H1 (cell line): ENCODE measurements around the gene MGAT4D. TPM values are rescaled to one million over a fixed set of nuclear protein-coding genes. Genes with fewer than 3 reads are reported as not detected.
"Not testable (repeated sequence)": the region's sequence is repeated elsewhere in the genome, so short reads cannot be mapped to it uniquely, and the experiment has no call there.

Experiments used
- CTCF ChIA-PET: fragments of 300-600 bp; sonication (Branson Sonifier 250); formaldehyde crosslinking; loops from one replicate; lab custom pipeline; 2021; ENCODE audit not compliant: partially characterized antibody; lab: Charles Lee
- POLR2A ChIA-PET: fragments of 300-600 bp; sonication (Branson Sonifier 250); formaldehyde crosslinking; loops from one replicate; lab custom pipeline; 2021; ENCODE audit warnings: inconsistent platforms; ENCODE audit not compliant: partially characterized antibody; lab: Charles Lee
- DNase-seq, 2 experiments: peaks; one replicate each; pipeline versions ENCODE4 v3.0.0 to v3.0.0-alpha.2; 2010 to 2022; ENCODE audit warnings: low spot score in 2 of 2, low read depth in 1 of 2, mixed read lengths in 1 of 2
- FAIRE-seq: peaks from 2 replicates; lab custom pipeline; 2011; peaks lifted over from hg19 to GRCh38; lab: Jason Lieb, UNC
- H2AFZ ChIP-seq: 2 replicates; pipeline ENCODE4 v1.8.1; 2012; ENCODE audit warnings: low read length, inconsistent platforms
- H2AK5ac ChIP-seq: 2 replicates; pipeline ENCODE4 v1.6.1; 2013; ENCODE audit warnings: low read depth, low read length
- H2BK120ac ChIP-seq: replicated peaks from 2 replicates; pipeline ENCODE3; 2013; ENCODE audit warnings: low read depth, low read length, inconsistent platforms
- H2BK12ac ChIP-seq: 2 replicates; pipeline ENCODE4 v1.6.1; 2013; ENCODE audit warnings: low read depth, low read length
- H2BK15ac ChIP-seq: 2 replicates; pipeline ENCODE4 v1.6.1; 2013; ENCODE audit warnings: low read length
- H2BK20ac ChIP-seq: 2 replicates; pipeline ENCODE4 v1.6.1; 2013; ENCODE audit warnings: low read length
- H2BK5ac ChIP-seq: 2 replicates; pipeline ENCODE4 v1.6.1; 2013; ENCODE audit warnings: low read depth, low read length
- H3K14ac ChIP-seq: 2 replicates; pipeline ENCODE4 v1.6.1; 2013; ENCODE audit warnings: inconsistent platforms; ENCODE audit not compliant: insufficient read length
- H3K18ac ChIP-seq: 2 replicates; pipeline ENCODE4 v1.6.1; 2013; ENCODE audit warnings: low read length; ENCODE audit errors: extremely low read depth
- H3K23ac ChIP-seq: 2 replicates; pipeline ENCODE4 v1.6.1; 2013; ENCODE audit warnings: inconsistent platforms; ENCODE audit not compliant: insufficient read length
- H3K23me2 ChIP-seq: 2 replicates; pipeline ENCODE4 v1.6.1; 2013; ENCODE audit warnings: low read depth, low read length
- H3K27ac ChIP-seq: 2 replicates; pipeline ENCODE4 v1.6.1; 2011; ENCODE audit warnings: low read depth, low read length, inconsistent platforms
- H3K27me3 ChIP-seq, 4 experiments: replicated peaks in 1 of 4; 1 replicate in 1 of 4; 2 replicates in 3 of 4; pipeline versions ENCODE4 v1.6.1 to v1.8.1; 2011 to 2013; ENCODE audit warnings: low read length in 3 of 4, mild to moderate bottlenecking in 3 of 4, inconsistent platforms in 2 of 4, mixed read lengths in 2 of 4, moderate library complexity in 1 of 4; ENCODE audit not compliant: control insufficient read depth in 3 of 4, insufficient read depth in 3 of 4; ENCODE audit errors: extremely low read depth in 1 of 4
- H3K36me3 ChIP-seq, 4 experiments: 2 replicates each; pipeline versions ENCODE4 v1.6.1 to v1.8.1; 2011 to 2013; ENCODE audit warnings: mild to moderate bottlenecking in 4 of 4, low read length in 3 of 4, moderate library complexity in 2 of 4, control low read depth in 1 of 4, inconsistent platforms in 1 of 4; ENCODE audit not compliant: insufficient read depth in 4 of 4, control insufficient read depth in 2 of 4
- H3K4ac ChIP-seq: replicated peaks from 2 replicates; pipeline ENCODE3; 2013; ENCODE audit warnings: low read length, low read depth, mixed read lengths, inconsistent platforms; ENCODE audit not compliant: insufficient read length
- H3K4me1 ChIP-seq, 4 experiments: replicated peaks in 1 of 4; 1 replicate in 1 of 4; 2 replicates in 3 of 4; pipeline versions ENCODE4 v1.6.1 to v1.8.1; 2011 to 2013; ENCODE audit warnings: low read length in 3 of 4, inconsistent platforms in 2 of 4, mixed read lengths in 1 of 4; ENCODE audit not compliant: insufficient read depth in 4 of 4, control insufficient read depth in 3 of 4
- H3K4me2 ChIP-seq, 2 experiments: 2 replicates each; pipeline versions ENCODE4 v1.6.1 to v1.8.1; 2011 to 2013; ENCODE audit warnings: low read depth in 2 of 2, low read length in 2 of 2, control low read depth in 1 of 2, inconsistent platforms in 1 of 2, mild to moderate bottlenecking in 1 of 2; ENCODE audit not compliant: insufficient read depth in 1 of 2
- H3K4me3 ChIP-seq, 4 experiments: fragments of 200-600, 300-600 bp in 1 of 4; sonication (generic), shearing (Covaris generic), sonication (Bioruptor Twin) in 1 of 4; 2 replicates each; pipeline versions ENCODE4 v1.5.1 to v1.8.1; 2011 to 2016; ENCODE audit warnings: low read length in 4 of 4, low read depth in 3 of 4, control low read depth in 2 of 4, inconsistent platforms in 2 of 4, mild to moderate bottlenecking in 2 of 4, mixed read lengths in 1 of 4, moderate library complexity in 1 of 4; ENCODE audit not compliant: insufficient read depth in 2 of 4; ENCODE audit errors: extremely low read depth in 1 of 4
- H3K56ac ChIP-seq: replicated peaks from 2 replicates; pipeline ENCODE3; 2013; ENCODE audit warnings: low read depth, mild to moderate bottlenecking, mixed read lengths, low read length, inconsistent platforms; ENCODE audit not compliant: insufficient read length
- H3K79me1 ChIP-seq: 2 replicates; pipeline ENCODE4 v1.6.1; 2013; ENCODE audit warnings: low read depth, low read length, control low read depth
- H3K79me2 ChIP-seq, 2 experiments: 2 replicates each; pipeline versions ENCODE4 v1.6.1 to v1.8.1; 2012 to 2013; ENCODE audit warnings: low read length in 2 of 2, mild to moderate bottlenecking in 2 of 2, inconsistent platforms in 1 of 2; ENCODE audit not compliant: insufficient read depth in 2 of 2, control insufficient read depth in 1 of 2
- H3K9ac ChIP-seq, 4 experiments: replicated peaks in 1 of 4; 1 replicate in 1 of 4; 2 replicates in 3 of 4; pipeline versions ENCODE4 v1.6.1 to v1.8.1; 2011 to 2013; ENCODE audit warnings: low read depth in 3 of 4, low read length in 3 of 4, control low read depth in 2 of 4, mild to moderate bottlenecking in 2 of 4, moderate library complexity in 2 of 4, inconsistent platforms in 1 of 4; ENCODE audit errors: extremely low read depth in 1 of 4
- H3K9me3 ChIP-seq, 2 experiments: 2 replicates each; pipeline versions ENCODE4 v1.6.1 to v1.8.1; 2012 to 2013; ENCODE audit warnings: mild to moderate bottlenecking in 2 of 2, moderate library complexity in 2 of 2, control low read depth in 1 of 2, inconsistent platforms in 1 of 2, low read depth in 1 of 2, low read length in 1 of 2, mixed read lengths in 1 of 2; ENCODE audit not compliant: insufficient read depth in 2 of 2
- H4K20me1 ChIP-seq, 2 experiments: replicated peaks in 1 of 2; 2 replicates each; pipeline versions ENCODE3 to v1.8.1; 2011 to 2013; ENCODE audit warnings: inconsistent platforms in 2 of 2, low read length in 2 of 2, mild to moderate bottlenecking in 1 of 2; ENCODE audit not compliant: insufficient read depth in 2 of 2, control insufficient read depth in 1 of 2
- H4K5ac ChIP-seq: 2 replicates; pipeline ENCODE4 v1.6.1; 2013; ENCODE audit warnings: low read length, low read depth, mixed read lengths, inconsistent platforms; ENCODE audit not compliant: insufficient read length
- H4K8ac ChIP-seq: 2 replicates; pipeline ENCODE4 v1.8.0; 2013; ENCODE audit warnings: mild to moderate bottlenecking, moderate library complexity, low read length, inconsistent platforms; ENCODE audit not compliant: insufficient read depth; ENCODE audit errors: extremely low read depth
- H4K91ac ChIP-seq: replicated peaks from 2 replicates; pipeline ENCODE3; 2013; ENCODE audit warnings: low read length, mixed read lengths, inconsistent platforms; ENCODE audit not compliant: insufficient read length
- WGBS, 2 experiments: shearing (Covaris generic) in 1 of 2; methylation state at CpG; one replicate each; pipeline versions ENCODE4 v1.1.6 to v1.1.7; 2013 to 2015; ENCODE audit warnings: low lambda C conversion rate in 2 of 2, mixed read lengths in 2 of 2, inconsistent platforms in 1 of 2, low coverage in 1 of 2, missing lambda C conversion rate in 1 of 2; ENCODE audit not compliant: insufficient replicate concordance in 2 of 2, insufficient coverage in 1 of 2, insufficient read length in 1 of 2; ENCODE audit errors: extremely low coverage in 1 of 2, missing lambda C conversion rate in 1 of 2; 5-methylcytosine and 5-hydroxymethylcytosine counted together
- polyA plus RNA-seq, 7 experiments: library from polyadenylated mRNA; depleted of rRNA in 3 of 7; stranded (reverse) in 5 of 7; unstranded in 2 of 7; fragments of >200 nt in 5 of 7; fragments of 200-250 nt in 2 of 7; gene quantifications; 1 replicate in 5 of 7; 2 replicates in 1 of 7; 4 replicates in 1 of 7; pipeline versions ENCODE4 v1.2.1 to v1.2.3, GENCODE V29; 2011 to 2013; ENCODE audit warnings: missing spikeins in 2 of 7, mixed read lengths in 2 of 7
- total RNA-seq: library from RNA; stranded (reverse); fragmentation: NEBNext Ultra II Directional; extraction: Animal tissue kit (Norgen Biotek cat#: 25700); gene quantifications from 2 replicates; pipeline ENCODE4 v1.2.1, GENCODE V29; 2021

Gene MGAT4D
- total and polyA plus RNA-seq, 2 of the 8 experiments (the other 6 are each of a cell fraction or from before 2014, with no cell fraction given), result not detected

DNA sequence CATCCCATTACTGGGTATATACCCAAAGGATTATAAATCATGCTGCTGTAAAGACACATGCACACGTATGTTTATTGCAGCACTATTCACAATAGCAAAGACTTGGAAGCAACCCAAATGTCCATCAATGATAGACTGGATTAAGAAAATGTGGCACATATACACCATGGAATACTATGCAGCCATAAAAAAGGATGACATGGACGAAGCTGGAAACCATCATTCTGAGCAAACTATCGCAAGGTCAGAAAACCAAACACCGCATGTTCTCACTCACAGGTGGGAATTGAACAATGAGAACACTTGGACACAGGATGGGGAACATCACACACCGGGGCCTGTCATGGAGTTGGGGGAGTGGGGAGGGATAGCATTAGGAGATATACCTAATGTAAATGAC is 15.7 kb upstream of the MGAT4D start:
- H3K27ac ChIP-seq, H3K23ac ChIP-seq, H4K91ac ChIP-seq, CTCF ChIA-PET, H4K8ac ChIP-seq, H3K4ac ChIP-seq, H3K23me2 ChIP-seq, H2AFZ ChIP-seq, H3K18ac ChIP-seq, H4K20me1 ChIP-seq, H2BK5ac ChIP-seq, FAIRE-seq, H3K79me1 ChIP-seq, H3K4me3 ChIP-seq, H4K5ac ChIP-seq, H3K4me1 ChIP-seq, H3K9ac ChIP-seq, H3K14ac ChIP-seq, H2BK20ac ChIP-seq, H3K9me3 ChIP-seq, H3K56ac ChIP-seq, H2BK15ac ChIP-seq, H3K36me3 ChIP-seq, H2BK12ac ChIP-seq, H3K79me2 ChIP-seq, H2BK120ac ChIP-seq, H2AK5ac ChIP-seq, DNase-seq, H3K4me2 ChIP-seq, POLR2A ChIA-PET, H3K27me3 ChIP-seq: not testable (repeated sequence)
- WGBS, 2 experiments, result 91% methylated on average over 5 of the region's 5 CpGs; no CpG with 5 or more reads in 1 of the 2 experiments
